SU-DHL-6 (cell line): ENCODE results near the gene DLG2.

Source experiments
- H2AFZ ChIP-seq: fragments of 200-600 bp; sonication (generic); 2 replicates; pipeline ENCODE4 v1.6.1; 2014; ENCODE audit warnings: low read depth, mild to moderate bottlenecking, moderate library complexity, mixed read lengths, antibody characterized with exemption, low read length; ENCODE audit not compliant: severe bottlenecking
- H3F3A ChIP-seq: fragments of 200-600 bp; shearing (Covaris generic); 2 replicates; pipeline ENCODE4 v1.6.0; 2016; ENCODE audit warnings: antibody characterized with exemption, mild to moderate bottlenecking; ENCODE audit not compliant: insufficient read depth
- H3K27ac ChIP-seq: fragments of 200-600 bp; sonication (generic); 2 replicates; pipeline ENCODE4 v1.5.1; 2016; ENCODE audit warnings: low read depth, mild to moderate bottlenecking, low read length, moderate library complexity, mixed read lengths
- H3K27me3 ChIP-seq: fragments of 200-600 bp; sonication (generic), shearing (Covaris generic); 2 replicates; pipeline ENCODE4 v1.6.0; 2014; ENCODE audit warnings: mild to moderate bottlenecking, low read length
- H3K36me3 ChIP-seq: fragments of 200-600 bp; sonication (generic); 2 replicates; pipeline ENCODE4 v1.6.1; 2014; ENCODE audit warnings: mild to moderate bottlenecking, low read length, mixed read lengths
- H3K4me2 ChIP-seq: fragments of 300-600, 200-600 bp; shearing (Covaris generic), sonication (generic); 2 replicates; pipeline ENCODE4 v1.6.0; 2014; ENCODE audit warnings: low read length, low read depth, mild to moderate bottlenecking; ENCODE audit not compliant: poor library complexity, severe bottlenecking
- H3K4me3 ChIP-seq: fragments of 200-600 bp; sonication (generic); 2 replicates; pipeline ENCODE4 v1.5.1; 2014; ENCODE audit warnings: antibody characterized with exemption, low read length, mild to moderate bottlenecking, mixed read lengths; ENCODE audit not compliant: insufficient read depth, poor library complexity, severe bottlenecking
- H3K79me2 ChIP-seq: fragments of 200-600 bp; sonication (generic); 2 replicates; pipeline ENCODE4 v1.6.1; 2014; ENCODE audit warnings: mild to moderate bottlenecking, low read length, moderate library complexity; ENCODE audit not compliant: insufficient read depth
- H3K9ac ChIP-seq: fragments of 200-600 bp; sonication (generic); 2 replicates; pipeline ENCODE4 v1.7.0; 2014; ENCODE audit warnings: mild to moderate bottlenecking, low read length
- H3K9me2 ChIP-seq: fragments of 200-600 bp; sonication (generic); replicated peaks from 2 replicates; pipeline ENCODE4 v1.6.1; 2014; ENCODE audit warnings: low read length; ENCODE audit not compliant: insufficient read depth
- H3K9me3 ChIP-seq: fragments of 200-600 bp; sonication (generic); 2 replicates; pipeline ENCODE4 v1.6.1; 2014; ENCODE audit warnings: low read length, mixed read lengths; ENCODE audit not compliant: insufficient read depth
- H4K20me1 ChIP-seq: fragments of 200-600 bp; sonication (generic); 2 replicates; pipeline ENCODE4 v1.6.1; 2014; ENCODE audit warnings: low read depth, mild to moderate bottlenecking, antibody characterized with exemption, low read length, moderate library complexity, mixed read lengths
- EZH2phosphoT487 ChIP-seq: fragments of 200-600 bp; sonication (generic), shearing (Covaris generic); conservative IDR thresholded peaks from 2 replicates; pipeline ENCODE4 v1.6.1; 2018; ENCODE audit warnings: mild to moderate bottlenecking, antibody characterized with exemption, low read length, moderate library complexity, mixed read lengths
- TF ChIP-seq, protein P1 (sequence below): fragments of 200-600 bp; sonication (generic); IDR thresholded peaks from one replicate; pipeline ENCODE4 v1.5.1; 2017; ENCODE audit warnings: antibody characterized with exemption, mild to moderate bottlenecking, low read length, moderate library complexity; ENCODE audit not compliant: insufficient read depth, poor library complexity, severe bottlenecking

The DLG2 gene

DNA sequence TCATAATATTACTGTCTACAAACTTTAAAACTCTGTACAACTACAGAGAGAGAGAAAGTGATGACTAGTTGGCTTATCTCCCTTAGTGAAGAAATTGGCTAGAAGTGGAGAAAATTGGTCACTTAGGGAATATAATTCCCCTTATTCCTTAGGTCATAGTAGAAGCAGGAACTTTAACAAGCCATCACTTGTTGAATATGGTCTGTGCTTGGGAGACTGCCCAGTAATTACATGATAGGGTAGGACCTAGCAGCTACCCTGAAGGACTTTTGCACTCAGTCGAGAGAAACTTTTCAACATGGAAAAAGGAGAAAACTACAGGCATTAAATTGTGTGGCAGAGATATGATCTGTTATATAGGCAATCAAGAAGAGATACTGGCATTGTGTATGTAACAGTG lies 1764.5 kb downstream of the DLG2 start:
- no peak overlapping the region for H3K27ac ChIP-seq
- H3K4me2 ChIP-seq, result no peak overlapping the region

DNA sequence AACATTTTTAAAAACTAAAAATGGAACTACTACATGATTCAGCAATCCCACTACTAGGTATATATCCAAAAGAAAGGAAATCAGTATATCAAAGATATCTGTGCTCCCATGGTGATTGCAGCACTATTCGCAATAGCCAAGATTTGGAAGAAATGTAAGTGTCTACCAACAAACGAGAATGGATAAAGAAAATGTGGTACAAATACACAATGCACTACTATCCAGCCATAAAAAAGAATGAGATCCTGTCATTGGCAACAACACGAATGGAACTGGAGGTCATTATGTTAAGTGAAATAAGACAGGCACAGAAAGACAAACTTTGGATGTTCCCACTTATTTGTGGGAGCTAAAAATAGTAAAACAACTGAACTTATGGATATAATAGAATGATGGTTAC lies 1765.1 kb downstream of the DLG2 start:
- H3K27me3 ChIP-seq, result no peaks in the 10 kb centered on the region
- no peaks in the 10 kb centered on the region for H3K36me3 ChIP-seq
- no peaks in the 10 kb centered on the region for H3F3A ChIP-seq
- no peak overlapping the region for H3K9ac ChIP-seq
- H3K4me2 ChIP-seq, result no peak overlapping the region
- H3K9me3 ChIP-seq, result no peaks in the 10 kb centered on the region
- H4K20me1 ChIP-seq, result no peaks in the 10 kb centered on the region
- H3K4me3 ChIP-seq, result no peak overlapping the region
- H2AFZ ChIP-seq, result no peak overlapping the region
- H3K27ac ChIP-seq, result no peak overlapping the region
- no peaks in the 10 kb centered on the region for H3K79me2 ChIP-seq
- TF ChIP-seq, protein P1, sequence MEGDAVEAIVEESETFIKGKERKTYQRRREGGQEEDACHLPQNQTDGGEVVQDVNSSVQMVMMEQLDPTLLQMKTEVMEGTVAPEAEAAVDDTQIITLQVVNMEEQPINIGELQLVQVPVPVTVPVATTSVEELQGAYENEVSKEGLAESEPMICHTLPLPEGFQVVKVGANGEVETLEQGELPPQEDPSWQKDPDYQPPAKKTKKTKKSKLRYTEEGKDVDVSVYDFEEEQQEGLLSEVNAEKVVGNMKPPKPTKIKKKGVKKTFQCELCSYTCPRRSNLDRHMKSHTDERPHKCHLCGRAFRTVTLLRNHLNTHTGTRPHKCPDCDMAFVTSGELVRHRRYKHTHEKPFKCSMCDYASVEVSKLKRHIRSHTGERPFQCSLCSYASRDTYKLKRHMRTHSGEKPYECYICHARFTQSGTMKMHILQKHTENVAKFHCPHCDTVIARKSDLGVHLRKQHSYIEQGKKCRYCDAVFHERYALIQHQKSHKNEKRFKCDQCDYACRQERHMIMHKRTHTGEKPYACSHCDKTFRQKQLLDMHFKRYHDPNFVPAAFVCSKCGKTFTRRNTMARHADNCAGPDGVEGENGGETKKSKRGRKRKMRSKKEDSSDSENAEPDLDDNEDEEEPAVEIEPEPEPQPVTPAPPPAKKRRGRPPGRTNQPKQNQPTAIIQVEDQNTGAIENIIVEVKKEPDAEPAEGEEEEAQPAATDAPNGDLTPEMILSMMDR, result no peak
- no peak for TF ChIP-seq EZH2phosphoT487
- H3K9me2 ChIP-seq, result no peaks in the 10 kb centered on the region

More for the DNA sequence above, 1764.5 kb downstream of the DLG2 start:
- Histone ChIP-seq H3K36me3 (no peaks in the 10 kb centered on the region), H4K20me1 (no peaks in the 10 kb centered on the region), H3K9me2 (no peaks in the 10 kb centered on the region), H2AFZ (no peak overlapping the region), H3K4me3 (no peak overlapping the region), H3K9ac (no peak overlapping the region), H3K79me2 (no peaks in the 10 kb centered on the region), H3F3A (no peaks in the 10 kb centered on the region), H3K27me3 (no peaks in the 10 kb centered on the region), H3K9me3 (no peaks in the 10 kb centered on the region)
- TF ChIP-seq, protein P1, result no peak
- no peak for TF ChIP-seq EZH2phosphoT487

DNA sequence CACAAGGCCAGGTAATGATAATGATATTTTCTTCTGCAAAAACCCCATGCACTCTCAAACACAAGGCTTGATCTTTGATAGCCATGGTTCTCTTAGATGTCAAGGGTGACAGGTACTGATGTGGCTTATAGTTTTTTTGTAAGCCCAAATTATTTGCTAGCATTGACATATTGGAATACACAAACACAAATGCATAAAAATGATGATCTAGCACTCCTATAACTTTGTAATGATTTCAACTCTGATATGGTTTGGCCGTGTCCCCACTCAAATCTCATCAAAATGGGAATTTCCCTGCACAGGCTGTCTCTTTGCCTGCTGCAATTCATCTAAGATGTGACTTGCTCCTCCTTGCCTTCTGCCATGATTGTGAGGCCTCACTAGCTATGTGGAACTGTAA lies 1768.5 kb downstream of the DLG2 start:
- no peak overlapping the region for H3K9ac ChIP-seq
- H3K9me2 ChIP-seq, result no peaks in the 10 kb centered on the region
- H3K36me3 ChIP-seq, result no peaks in the 10 kb centered on the region
- no peaks in the 10 kb centered on the region for H3K27me3 ChIP-seq
- TF ChIP-seq, protein P1, result no peak
- TF ChIP-seq EZH2phosphoT487, result no peak
- H3K4me3 ChIP-seq, result no peak overlapping the region
- H3K79me2 ChIP-seq, result no peaks in the 10 kb centered on the region
- H3K27ac ChIP-seq, result no peak overlapping the region
- H3K9me3 ChIP-seq, result no peaks in the 10 kb centered on the region
- H2AFZ ChIP-seq, result no peak overlapping the region
- no peaks in the 10 kb centered on the region for H3F3A ChIP-seq
- H3K4me2 ChIP-seq, result no peak overlapping the region
- H4K20me1 ChIP-seq, result no peaks in the 10 kb centered on the region
